IPS-NIHi11 (cell line): ENCODE measurements around the gene CASP4.
"Not testable (repeated sequence)": the region's sequence is repeated elsewhere in the genome, so short reads cannot be mapped to it uniquely, and the experiment has no call there.

Experiments
- DNase-seq: peaks from one replicate; pipeline ENCODE4 v3.0.0; 2012; ENCODE audit warnings: mixed read lengths, low spot score

CASP4 gene

GRCh38 chr11:104956528-104956927 is 11.8 kb downstream of the CASP4 start:
- no peak for DNase-seq

- DNase-seq = peak; percentile 24
These were observed 21.5 kb downstream of the CASP4 start for GRCh38 chr11:104946907-104947306.

GRCh38 chr11:104944076-104944475 is 24.3 kb downstream of the CASP4 start:
- no peak for DNase-seq

GRCh38 chr11:104943561-104943960 is 24.8 kb downstream of the CASP4 start:
- DNase-seq = no peak

- no peak for DNase-seq
These were observed 33.8 kb downstream of the CASP4 start for GRCh38 chr11:104934594-104934993.

- not testable (repeated sequence) for DNase-seq
These were observed 34.3 kb downstream of the CASP4 start for GRCh38 chr11:104934073-104934472.

- no peak for DNase-seq
These were observed 39.6 kb downstream of the CASP4 start for GRCh38 chr11:104928811-104929210.

- peak; percentile 14 for DNase-seq
These were observed 41.4 kb downstream of the CASP4 start for GRCh38 chr11:104926771-104927611.

- DNase-seq = no peak
These were observed 42.5 kb downstream of the CASP4 start for GRCh38 chr11:104925850-104926249.

- no peak for DNase-seq
These were observed 50.1 kb downstream of the CASP4 start for GRCh38 chr11:104918113-104918824.

GRCh38 chr11:104917271-104918112 is 50.9 kb downstream of the CASP4 start:
- DNase-seq = no peak

GRCh38 chr11:104916442-104916841 is 51.9 kb downstream of the CASP4 start:
- no peak for DNase-seq

GRCh38 chr11:104912102-104912501 is 56.3 kb downstream of the CASP4 start:
- no peak for DNase-seq

- no peak for DNase-seq
These were observed 60.2 kb downstream of the CASP4 start for GRCh38 chr11:104908186-104908531.

- DNase-seq = no peak
These were observed 60.7 kb downstream of the CASP4 start for GRCh38 chr11:104907521-104908185.

GRCh38 chr11:104905271-104905670 is 63.1 kb downstream of the CASP4 start:
- DNase-seq = no peak

GRCh38 chr11:104899226-104899625 is 69.1 kb downstream of the CASP4 start:
- peak; percentile 17 for DNase-seq

- no peak for DNase-seq
These were observed 69.7 kb downstream of the CASP4 start for GRCh38 chr11:104898685-104899013.

- DNase-seq = no peak
These were observed 70.3 kb downstream of the CASP4 start, which contains the start of gene CASP12 for GRCh38 chr11:104897891-104898684. Gene CASP12, minus strand, starts transcription at chr11:104898460.

GRCh38 chr11:104895634-104896033 is 72.7 kb downstream of the CASP4 start:
- DNase-seq = no peak

- DNase-seq = no peak
These were observed 74.5 kb downstream of the CASP4 start for GRCh38 chr11:104893876-104894275.
